Prostate gland (tissue), 2 donors: Measurements from ENCODE around the gene TPSG1. TPM values are rescaled to one million over a fixed set of nuclear protein-coding genes. Genes with fewer than 3 reads are reported as not detected.

Experiments
- DNase-seq: peaks from one replicate; pipeline ENCODE4 v3.0.0-alpha.2; 2019; ENCODE audit warnings: low spot score
- H3K27ac ChIP-seq, 2 donors: fragments of 200-600 bp; sonication (generic); 2 replicates each; pipeline ENCODE4 v1.5.1; 2017 to 2019
- H3K27me3 ChIP-seq: fragments of 200-600 bp; sonication (generic); replicated peaks from 2 replicates; pipeline ENCODE4 v1.5.1; 2019; ENCODE audit not compliant: insufficient read depth
- H3K36me3 ChIP-seq, 2 donors: fragments of 200-600 bp; sonication (generic); 1 replicate in 1 of 2; 2 replicates in 1 of 2; pipeline versions ENCODE4 v1.5.1 to v1.8.1; 2017 to 2019
- H3K4me1 ChIP-seq: fragments of 200-600 bp; sonication (generic); replicated peaks from 2 replicates; pipeline ENCODE4 v1.5.1; 2019
- H3K4me3 ChIP-seq, 2 donors: fragments of 200-600 bp; sonication (generic); 2 replicates each; pipeline ENCODE4 v1.5.1; 2017 to 2019
- H3K9me3 ChIP-seq: fragments of 200-600 bp; sonication (generic); 2 replicates; pipeline ENCODE4 v1.5.1; 2017
- POLR2A ChIP-seq: fragments of 450-650 bp; IDR thresholded peaks from one replicate; pipeline ENCODE4 v1.6.1; 2016; ENCODE audit warnings: antibody characterized with exemption, mild to moderate bottlenecking
- POLR2AphosphoS5 ChIP-seq: sonication (generic); formaldehyde crosslinking; IDR thresholded peaks from one replicate; pipeline ENCODE4 v1.6.1; 2017; ENCODE audit warnings: antibody characterized with exemption
- WGBS: methylation state at CpG from one replicate; pipeline ENCODE4 v1.1.5; 2018; 5-methylcytosine and 5-hydroxymethylcytosine counted together
- intact Hi-C: fragments of 100-400 bp; cut with DNase I; formaldehyde crosslinking; loops from one replicate; pipeline ENCODE4 v1.14.2; 2022
- total RNA-seq, 2 donors: library from RNA; depleted of rRNA; stranded (reverse); fragments of >200 nt; gene quantifications; one replicate each; pipeline ENCODE4 v1.1.0, GENCODE V29; 2016
- TF ChIP-seq, protein P1 (sequence below), 4 experiments: fragments of 200-600 bp in 2 of 4; fragments of 450-650 bp in 2 of 4; sonication (generic) in 2 of 4; IDR thresholded peaks; 1 replicate in 3 of 4; 2 replicates in 1 of 4; pipeline ENCODE4 v1.5.1; 2016 to 2019; ENCODE audit warnings: antibody characterized with exemption in 4 of 4, mild to moderate bottlenecking in 2 of 4, moderate library complexity in 2 of 4

TPSG1 gene
- total RNA-seq, 2 donors from 2014 or later = not detected

DNA sequence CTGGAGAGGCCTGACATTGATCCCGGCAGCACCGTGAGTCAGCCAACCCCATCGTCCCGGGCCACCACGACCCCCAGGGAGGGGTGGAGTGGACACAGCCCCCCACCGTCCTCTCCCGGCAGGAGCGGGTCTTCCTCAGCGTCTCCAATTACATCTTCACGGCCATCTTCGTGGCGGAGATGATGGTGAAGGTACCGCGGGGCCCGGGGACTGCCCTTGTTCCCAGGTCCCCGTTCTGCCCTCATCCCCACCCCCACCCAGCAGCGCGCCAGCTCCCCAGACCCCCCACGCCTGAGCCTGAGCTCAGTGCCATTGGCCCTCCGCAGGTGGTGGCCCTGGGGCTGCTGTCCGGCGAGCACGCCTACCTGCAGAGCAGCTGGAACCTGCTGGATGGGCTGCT, 14.6 kb downstream of the TPSG1 start:
- 85% methylated on average over 23 of the region's 23 CpGs for WGBS
- Histone ChIP-seq H3K9me3 (no peaks in the 10 kb centered on the region), H3K4me1 (no peaks in the 10 kb centered on the region), H3K4me3 (no peak overlapping the region), H3K36me3 (no peaks in the 10 kb centered on the region), H3K27ac (no peak overlapping the region), H3K27me3 (no peaks in the 10 kb centered on the region)
- DNase-seq = no peak
- TF ChIP-seq, protein P1, sequence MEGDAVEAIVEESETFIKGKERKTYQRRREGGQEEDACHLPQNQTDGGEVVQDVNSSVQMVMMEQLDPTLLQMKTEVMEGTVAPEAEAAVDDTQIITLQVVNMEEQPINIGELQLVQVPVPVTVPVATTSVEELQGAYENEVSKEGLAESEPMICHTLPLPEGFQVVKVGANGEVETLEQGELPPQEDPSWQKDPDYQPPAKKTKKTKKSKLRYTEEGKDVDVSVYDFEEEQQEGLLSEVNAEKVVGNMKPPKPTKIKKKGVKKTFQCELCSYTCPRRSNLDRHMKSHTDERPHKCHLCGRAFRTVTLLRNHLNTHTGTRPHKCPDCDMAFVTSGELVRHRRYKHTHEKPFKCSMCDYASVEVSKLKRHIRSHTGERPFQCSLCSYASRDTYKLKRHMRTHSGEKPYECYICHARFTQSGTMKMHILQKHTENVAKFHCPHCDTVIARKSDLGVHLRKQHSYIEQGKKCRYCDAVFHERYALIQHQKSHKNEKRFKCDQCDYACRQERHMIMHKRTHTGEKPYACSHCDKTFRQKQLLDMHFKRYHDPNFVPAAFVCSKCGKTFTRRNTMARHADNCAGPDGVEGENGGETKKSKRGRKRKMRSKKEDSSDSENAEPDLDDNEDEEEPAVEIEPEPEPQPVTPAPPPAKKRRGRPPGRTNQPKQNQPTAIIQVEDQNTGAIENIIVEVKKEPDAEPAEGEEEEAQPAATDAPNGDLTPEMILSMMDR (IDR thresholded peaks at IDR 0.05) = no peak
- TF ChIP-seq POLR2AphosphoS5 (no peak), POLR2A (no peak)
- intact Hi-C loops = loop anchor here (10.0 kb wide), 1 partner anchor 554 kb away; no protein-coding TSS in a partner anchor

DNA sequence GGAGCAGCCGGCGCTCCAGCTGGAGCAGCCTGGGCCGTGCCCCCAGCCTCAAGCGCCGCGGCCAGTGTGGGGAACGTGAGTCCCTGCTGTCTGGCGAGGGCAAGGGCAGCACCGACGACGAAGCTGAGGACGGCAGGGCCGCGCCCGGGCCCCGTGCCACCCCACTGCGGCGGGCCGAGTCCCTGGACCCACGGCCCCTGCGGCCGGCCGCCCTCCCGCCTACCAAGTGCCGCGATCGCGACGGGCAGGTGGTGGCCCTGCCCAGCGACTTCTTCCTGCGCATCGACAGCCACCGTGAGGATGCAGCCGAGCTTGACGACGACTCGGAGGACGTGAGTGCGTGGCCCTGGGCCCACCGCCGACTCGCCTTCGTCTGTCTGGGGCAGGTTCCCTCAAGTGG, 16.0 kb downstream of the TPSG1 start:
- H3K27ac ChIP-seq = no peak overlapping the region
- TF ChIP-seq, protein P1 (IDR thresholded peaks at IDR 0.05) = no peak
- TF ChIP-seq POLR2A (no peak), POLR2AphosphoS5 (no peak)
- 93% methylated on average over 39 of the region's 43 CpGs for WGBS
- no peaks in the 10 kb centered on the region for H3K9me3 ChIP-seq
- H3K27me3 ChIP-seq = no peaks in the 10 kb centered on the region
- DNase-seq = no peak
- H3K4me1 ChIP-seq = no peaks in the 10 kb centered on the region
- H3K36me3 ChIP-seq = no peaks in the 10 kb centered on the region
- intact Hi-C loops = no loop called here
- H3K4me3 ChIP-seq = no peak overlapping the region

DNA sequence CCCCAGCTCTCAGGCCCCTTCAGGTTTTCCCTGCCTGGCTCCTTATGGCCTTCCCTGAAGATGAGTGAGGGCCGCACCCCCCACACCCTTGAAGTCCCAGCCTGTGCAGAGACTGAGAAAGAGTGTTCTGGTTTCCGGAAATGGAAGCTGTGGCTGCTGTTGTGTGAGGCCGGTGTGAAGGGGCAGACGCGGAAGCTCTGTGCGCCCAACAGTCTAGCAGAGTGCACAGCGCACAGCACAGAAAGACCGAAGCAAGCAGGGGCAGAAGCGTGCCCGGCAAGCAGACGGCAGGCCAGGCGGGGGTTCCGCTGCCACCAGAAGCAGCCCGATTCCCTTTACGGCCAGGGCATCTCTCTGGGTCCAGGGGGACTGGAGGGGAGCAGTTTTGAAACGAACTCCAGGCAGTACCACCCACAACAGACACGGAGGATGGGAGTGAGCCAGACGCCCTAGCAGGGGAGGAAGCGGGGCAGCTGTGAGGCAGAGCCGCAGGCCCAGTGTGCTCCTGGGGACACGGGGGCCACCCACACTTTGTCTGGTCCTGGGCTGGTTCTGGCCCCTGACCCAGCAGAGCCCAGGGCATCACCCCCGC, 16.7 kb downstream of the TPSG1 start:
- no peak overlapping the region for H3K27ac ChIP-seq
- DNase-seq = no peak
- 91% methylated on average over 22 of the region's 22 CpGs for WGBS
- TF ChIP-seq POLR2AphosphoS5 (no peak), POLR2A (no peak)
- TF ChIP-seq, protein P1 (IDR thresholded peaks at IDR 0.05) = no peak
- H3K9me3 ChIP-seq = no peaks in the 10 kb centered on the region
- H3K36me3 ChIP-seq = no peaks in the 10 kb centered on the region
- intact Hi-C loops = no loop called here
- H3K27me3 ChIP-seq = no peaks in the 10 kb centered on the region
- H3K4me1 ChIP-seq = no peaks in the 10 kb centered on the region
- no peak overlapping the region for H3K4me3 ChIP-seq

DNA sequence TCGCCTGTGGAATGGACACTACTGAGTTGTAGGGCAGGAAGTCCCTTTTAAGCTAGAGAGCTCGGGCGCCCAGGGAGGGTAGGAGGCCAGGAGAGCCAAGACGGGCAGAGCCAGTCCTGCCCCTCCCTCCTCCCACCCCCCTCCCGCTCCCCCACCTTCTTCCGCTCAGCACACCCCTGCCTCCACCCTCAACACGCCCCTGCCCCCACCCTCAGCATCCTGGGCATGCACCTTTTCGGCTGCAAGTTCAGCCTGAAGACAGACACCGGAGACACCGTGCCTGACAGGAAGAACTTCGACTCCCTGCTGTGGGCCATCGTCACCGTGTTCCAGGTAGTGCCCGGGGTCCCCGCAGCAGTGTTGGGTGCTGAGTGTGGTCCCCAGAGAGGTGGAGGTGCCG, 18.3 kb downstream of the TPSG1 start:
- WGBS = 82% methylated on average over 16 of the region's 16 CpGs
- no peaks in the 10 kb centered on the region for H3K4me1 ChIP-seq
- DNase-seq = no peak
- intact Hi-C loops = no loop called here
- H3K27ac ChIP-seq = no peak overlapping the region
- H3K27me3 ChIP-seq = no peaks in the 10 kb centered on the region
- H3K4me3 ChIP-seq = no peak overlapping the region
- no peaks in the 10 kb centered on the region for H3K36me3 ChIP-seq
- no peak for TF ChIP-seq POLR2AphosphoS5
- TF ChIP-seq, protein P1 (IDR thresholded peaks at IDR 0.05) = no peak
- TF ChIP-seq POLR2A = no peak
- no peaks in the 10 kb centered on the region for H3K9me3 ChIP-seq

DNA sequence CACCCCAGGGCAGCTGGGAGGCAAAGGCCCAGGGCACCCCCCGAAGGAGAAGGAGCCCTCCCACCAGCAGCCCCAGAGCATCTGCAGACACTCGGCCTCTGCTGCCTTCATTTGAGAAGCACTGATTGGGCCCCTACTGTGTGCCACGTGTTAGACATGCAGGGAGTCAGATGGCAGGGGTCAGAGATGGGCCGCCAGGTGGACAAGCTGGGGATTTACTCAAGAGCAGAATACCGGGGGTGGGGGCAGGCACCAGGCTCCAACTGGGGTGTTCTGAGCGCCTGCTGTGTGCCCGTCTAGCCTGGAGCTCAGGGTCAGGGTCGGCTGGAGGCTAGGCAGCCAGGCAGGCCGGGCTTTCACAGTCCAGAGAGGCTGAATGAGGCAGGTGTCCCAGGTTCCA, 18.7 kb downstream of the TPSG1 start:
- H3K4me3 ChIP-seq = no peak overlapping the region
- intact Hi-C loops = no loop called here
- WGBS = 92% methylated on average over 9 of the region's 9 CpGs
- no peaks in the 10 kb centered on the region for H3K27me3 ChIP-seq
- no peak overlapping the region for H3K27ac ChIP-seq
- no peaks in the 10 kb centered on the region for H3K9me3 ChIP-seq
- TF ChIP-seq POLR2A (no peak), POLR2AphosphoS5 (no peak)
- TF ChIP-seq, protein P1 (IDR thresholded peaks at IDR 0.05) = no peak
- no peaks in the 10 kb centered on the region for H3K36me3 ChIP-seq
- H3K4me1 ChIP-seq = no peaks in the 10 kb centered on the region
- DNase-seq = no peak
